OCI-LY7 (cell line): ENCODE data around the gene STX4. TPM values are rescaled to one million over a fixed set of nuclear protein-coding genes. Genes with fewer than 3 reads are reported as not detected.

Source experiments
- BruUV-seq: library from RNA; stranded (reverse); fragments of 400-500 nt; replicated peaks from 2 replicates; lab custom pipeline; 2021; lab: Mats Ljungman, UMichigan
- CTCF ChIA-PET: fragments of 300-600 bp; sonication (Branson Sonifier 250); formaldehyde crosslinking; loops from one replicate; lab custom pipeline; 2022; ENCODE audit warnings: antibody characterized with exemption; ENCODE audit not compliant: unreplicated experiment; lab: Charles Lee
- POLR2A ChIA-PET: fragments of 300-600 bp; sonication (Branson Sonifier 250); formaldehyde crosslinking; loops from one replicate; lab custom pipeline; 2022; ENCODE audit warnings: antibody characterized with exemption; lab: Charles Lee
- DNase-seq: peaks from one replicate; pipeline ENCODE4 v3.0.0-alpha.2; 2015; ENCODE audit warnings: low spot score
- H2AFZ ChIP-seq: fragments of 200-600 bp; sonication (generic), shearing (Covaris generic); 2 replicates; pipeline ENCODE4 v1.6.1; 2014; ENCODE audit warnings: mild to moderate bottlenecking, antibody characterized with exemption, low read length, moderate library complexity
- H3K27ac ChIP-seq: fragments of 200-600 bp; sonication (generic); 2 replicates; pipeline ENCODE4 v1.5.1; 2014; ENCODE audit warnings: mixed run types, low read depth, mild to moderate bottlenecking, moderate library complexity, low read length, inconsistent platforms; ENCODE audit not compliant: poor library complexity, severe bottlenecking
- H3K36me3 ChIP-seq: fragments of 200-600 bp; sonication (generic); 2 replicates; pipeline ENCODE4 v1.6.1; 2014; ENCODE audit warnings: mild to moderate bottlenecking, antibody characterized with exemption, low read length, moderate library complexity, mixed read lengths; ENCODE audit not compliant: insufficient read depth
- H3K4me1 ChIP-seq: fragments of 200-600 bp; sonication (generic); 2 replicates; pipeline ENCODE4 v1.5.1; 2014; ENCODE audit warnings: mild to moderate bottlenecking, low read length; ENCODE audit not compliant: insufficient read depth, poor library complexity, severe bottlenecking
- H3K4me2 ChIP-seq: fragments of 200-600 bp; sonication (generic); 2 replicates; pipeline ENCODE4 v1.6.1; 2014; ENCODE audit warnings: mild to moderate bottlenecking, low read length
- H3K4me3 ChIP-seq: fragments of 200-600 bp; sonication (generic); 2 replicates; pipeline ENCODE4 v1.5.1; 2014; ENCODE audit warnings: mild to moderate bottlenecking, low read depth, low read length; ENCODE audit not compliant: poor library complexity, severe bottlenecking
- H3K79me2 ChIP-seq: fragments of 200-600 bp; sonication (generic); 2 replicates; pipeline ENCODE4 v1.6.1; 2016; ENCODE audit warnings: low read depth, mild to moderate bottlenecking, low read length, moderate library complexity, mixed read lengths; ENCODE audit not compliant: insufficient read depth
- H3K9me2 ChIP-seq: fragments of 200-600 bp; sonication (generic); 2 replicates; pipeline ENCODE4 v1.6.1; 2016; ENCODE audit warnings: mild to moderate bottlenecking, low read length, mixed read lengths; ENCODE audit not compliant: insufficient read depth
- H3K9me3 ChIP-seq: fragments of 200-600 bp; sonication (generic); 2 replicates; pipeline ENCODE4 v1.6.1; 2014; ENCODE audit warnings: mild to moderate bottlenecking, mixed run types, low read length, mixed read lengths
- H4K20me1 ChIP-seq: fragments of 200-600 bp; sonication (generic); 2 replicates; pipeline ENCODE4 v1.6.1; 2014; ENCODE audit warnings: mild to moderate bottlenecking, antibody characterized with exemption, low read length, moderate library complexity, mixed read lengths; ENCODE audit not compliant: insufficient read depth
- CTCF ChIP-seq: fragments of 200-600 bp; sonication (generic); conservative IDR thresholded peaks from 2 replicates; pipeline ENCODE4 v1.5.1; 2014; ENCODE audit warnings: mild to moderate bottlenecking, antibody characterized with exemption, low read length, moderate library complexity, mixed read lengths
- EZH2phosphoT487 ChIP-seq: fragments of 200-600 bp; sonication (generic); IDR thresholded peaks from 2 replicates; pipeline ENCODE4 v1.6.1; 2018; ENCODE audit warnings: low read depth, borderline replicate concordance, mild to moderate bottlenecking, mixed run types, antibody characterized with exemption, low read length, moderate library complexity, mixed read lengths
- intact Hi-C: fragments of 100-400 bp; cut with micrococcal nuclease; formaldehyde crosslinking; loops from one replicate; pipeline ENCODE4 v1.10.0; 2022; ENCODE audit not compliant: unreplicated experiment
- total RNA-seq, 2 experiments: library from RNA; depleted of rRNA in 1 of 2; stranded (reverse); fragments of >200 nt in 1 of 2; shearing (Covaris generic) in 1 of 2; gene quantifications; 2 replicates each; pipeline ENCODE4 v1.2.3, GENCODE V29; 2014 to 2022

The STX4 gene
- total RNA-seq, 2 experiments from 2014 or later, result 16.6 to 40.5 TPM

- no TSS peak for BruUV-seq
- TF ChIP-seq EZH2phosphoT487 (no peak), CTCF (no peak)
- no peaks in the 10 kb centered on the region for H4K20me1 ChIP-seq
- H3K4me3 ChIP-seq, result no peak overlapping the region
- POLR2A ChIA-PET, result interaction anchor here (1.1 kb wide), 1 partner anchor 10 kb away, joined by 3 read pairs; no protein-coding TSS in a partner anchor
- no peak overlapping the region for H3K4me2 ChIP-seq
- intact Hi-C loops, result no loop called here
- H3K36me3 ChIP-seq, result peaks cover 4% of the 10 kb centered on the region; the same call in 1 of the 2 replicates
- CTCF ChIA-PET, result no interaction called here
- H3K79me2 ChIP-seq, result no peaks in the 10 kb centered on the region; the same call in 1 of the 2 replicates
- no peak overlapping the region for H2AFZ ChIP-seq
- no peak for DNase-seq
- H3K9me2 ChIP-seq, result no peaks in the 10 kb centered on the region
- no peaks in the 10 kb centered on the region for H3K9me3 ChIP-seq
- H3K4me1 ChIP-seq, result peaks cover 18% of the 10 kb centered on the region
- no peak overlapping the region for H3K27ac ChIP-seq
Measured at GRCh38 chr16:31036691-31037090, 3.3 kb downstream of the STX4 start.

DNA sequence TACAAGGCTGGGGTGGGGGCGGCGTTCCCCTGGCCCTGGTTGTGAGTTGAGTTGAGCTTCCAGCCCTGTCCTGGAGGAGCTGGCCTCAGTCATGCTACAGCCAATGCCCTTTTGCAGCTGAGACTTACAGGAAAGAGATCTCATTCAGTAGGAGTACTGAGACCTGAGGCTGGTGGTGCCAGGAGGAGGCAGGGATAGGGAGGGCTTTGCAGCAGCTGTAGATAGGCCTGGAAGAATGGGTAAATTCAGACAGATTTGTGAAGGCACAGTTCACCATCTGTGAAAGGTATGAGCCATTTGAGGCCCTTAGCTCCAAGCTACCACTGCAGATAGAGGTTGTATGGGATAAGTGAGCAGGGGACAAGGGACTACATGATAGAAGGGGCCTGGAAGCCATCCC, 5.6 kb downstream of the STX4 start:
- ChIA-PET CTCF (no interaction called here), POLR2A (interaction anchor here (0.5 kb wide), 1 partner anchor 21 kb away, joined by 3 read pairs; no protein-coding TSS in a partner anchor)
- Histone ChIP-seq H2AFZ (no peak overlapping the region), H3K36me3 (peaks cover 4% of the 10 kb centered on the region; the same call in 1 of the 2 replicates), H3K79me2 (no peaks in the 10 kb centered on the region; the same call in 1 of the 2 replicates), H3K4me1 (peaks cover 5% of the 10 kb centered on the region), H3K4me3 (no peak overlapping the region), H3K9me2 (no peaks in the 10 kb centered on the region), H3K4me2 (no peak overlapping the region), H3K27ac (no peak overlapping the region), H4K20me1 (no peaks in the 10 kb centered on the region), H3K9me3 (no peaks in the 10 kb centered on the region)
- BruUV-seq, result no TSS peak
- no peak for TF ChIP-seq EZH2phosphoT487
- TF ChIP-seq CTCF, result no peak
- intact Hi-C loops, result no loop called here
- DNase-seq, result no peak

GRCh38 chr16:31042866-31043265, 9.5 kb downstream of the STX4 start:
- Histone ChIP-seq H3K4me2 (no peak overlapping the region), H3K27ac (no peak overlapping the region), H3K4me3 (no peak overlapping the region), H4K20me1 (no peaks in the 10 kb centered on the region), H3K9me2 (no peaks in the 10 kb centered on the region), H2AFZ (no peak overlapping the region), H3K4me1 (no peaks in the 10 kb centered on the region), H3K79me2 (no peaks in the 10 kb centered on the region), H3K9me3 (no peaks in the 10 kb centered on the region), H3K36me3 (no peaks in the 10 kb centered on the region; the same call in 1 of the 2 replicates)
- intact Hi-C loops, result no loop called here
- no TSS peak for BruUV-seq
- ChIA-PET CTCF (interaction anchor here (0.6 kb wide), 1 partner anchor 9 kb away, joined by 3 read pairs; the partner anchor contains the start of gene STX4), POLR2A (interaction anchor here (0.5 kb wide), 1 partner anchor 40 kb away, joined by 3 read pairs; no protein-coding TSS in a partner anchor)
- DNase-seq, result no peak
- TF ChIP-seq EZH2phosphoT487 (no peak), CTCF (no peak)
